ENCODE results near the gene CD24. TPM values are rescaled to one million over a fixed set of nuclear protein-coding genes. Genes with fewer than 3 reads are reported as not detected.

Gene CD24
- total and polyA plus RNA-seq, 8 donors = 132 to 854 (median 462) TPM

DNA sequence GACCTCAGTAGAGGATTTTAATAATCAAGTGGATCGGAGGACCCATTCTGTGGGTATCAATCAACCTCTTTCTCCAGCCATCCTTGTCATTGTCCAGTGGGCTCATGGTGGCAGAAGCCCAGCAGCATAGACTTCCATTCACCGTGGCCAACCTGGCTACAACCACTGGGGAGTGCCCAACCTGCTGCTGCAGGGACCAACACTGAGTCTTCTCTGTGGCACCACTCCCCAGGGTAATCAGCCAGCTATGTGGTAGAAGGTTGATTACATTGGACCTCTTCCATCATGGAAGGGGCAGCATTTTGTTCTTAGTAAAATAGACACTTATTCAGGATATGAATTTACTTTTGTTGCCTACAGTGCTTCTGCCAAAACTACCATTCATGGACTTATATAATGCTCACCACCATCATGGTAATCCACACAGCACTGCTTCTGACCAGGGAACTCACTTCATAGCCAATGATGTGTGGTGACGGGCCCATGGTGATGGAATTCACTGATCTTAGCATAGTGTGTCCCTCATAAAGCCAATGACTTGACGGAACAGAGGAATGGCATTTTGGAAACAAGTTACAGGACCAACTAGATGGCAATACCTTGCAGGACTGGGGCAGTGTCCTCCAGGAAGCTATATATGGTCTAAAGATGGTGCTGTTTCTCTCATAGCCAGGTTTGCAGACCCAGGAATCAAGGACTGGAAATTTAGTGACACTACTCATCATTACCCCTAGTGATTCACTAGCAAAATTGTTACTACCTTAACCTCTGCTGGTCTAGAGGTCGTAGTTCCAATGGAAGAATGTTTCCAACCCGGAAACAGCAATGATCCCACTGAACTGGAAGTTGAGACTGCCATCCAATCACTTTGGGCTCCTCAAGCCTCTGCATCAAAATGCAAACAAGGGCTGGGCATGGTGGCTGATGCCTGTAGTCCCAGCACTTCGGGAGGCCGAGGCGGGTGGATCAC, 7.6 kb downstream of the CD24 start:
- intact Hi-C loops (cut with DNase I; ENCODE audit: low total_unique reads) = no loop called here
- Histone ChIP-seq H3K9me3 (no peaks in the 10 kb centered on the region), H3K4me3 (no peak overlapping the region), H3K27ac (peak overlapping the region in 3 of 5 donors; percentile 6 to 50 (median 10)), H3K27me3 (peaks cover 0 to 8% (median 0%) of the 10 kb centered on the region in 3 donors), H3K36me3 (no peaks in the 10 kb centered on the region), H3K4me1 (no peaks in the 10 kb centered on the region)
- 51 to 77% (median 59%) methylated on average over 6 to 9 of the region's 9 CpGs for WGBS, 5 donors
- peak in 1 of 2 donors; percentile 46 for DNase-seq
- TF ChIP-seq POLR2AphosphoS5 (IDR thresholded peaks at IDR 0.05) = no peak
- TF ChIP-seq, protein P1, sequence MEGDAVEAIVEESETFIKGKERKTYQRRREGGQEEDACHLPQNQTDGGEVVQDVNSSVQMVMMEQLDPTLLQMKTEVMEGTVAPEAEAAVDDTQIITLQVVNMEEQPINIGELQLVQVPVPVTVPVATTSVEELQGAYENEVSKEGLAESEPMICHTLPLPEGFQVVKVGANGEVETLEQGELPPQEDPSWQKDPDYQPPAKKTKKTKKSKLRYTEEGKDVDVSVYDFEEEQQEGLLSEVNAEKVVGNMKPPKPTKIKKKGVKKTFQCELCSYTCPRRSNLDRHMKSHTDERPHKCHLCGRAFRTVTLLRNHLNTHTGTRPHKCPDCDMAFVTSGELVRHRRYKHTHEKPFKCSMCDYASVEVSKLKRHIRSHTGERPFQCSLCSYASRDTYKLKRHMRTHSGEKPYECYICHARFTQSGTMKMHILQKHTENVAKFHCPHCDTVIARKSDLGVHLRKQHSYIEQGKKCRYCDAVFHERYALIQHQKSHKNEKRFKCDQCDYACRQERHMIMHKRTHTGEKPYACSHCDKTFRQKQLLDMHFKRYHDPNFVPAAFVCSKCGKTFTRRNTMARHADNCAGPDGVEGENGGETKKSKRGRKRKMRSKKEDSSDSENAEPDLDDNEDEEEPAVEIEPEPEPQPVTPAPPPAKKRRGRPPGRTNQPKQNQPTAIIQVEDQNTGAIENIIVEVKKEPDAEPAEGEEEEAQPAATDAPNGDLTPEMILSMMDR (IDR thresholded peaks at IDR 0.05) = no peak
- no peak for TF ChIP-seq POLR2A (IDR thresholded peaks at IDR 0.05)
- TF ChIP-seq EP300 (IDR thresholded peaks at IDR 0.05) = no peak

DNA sequence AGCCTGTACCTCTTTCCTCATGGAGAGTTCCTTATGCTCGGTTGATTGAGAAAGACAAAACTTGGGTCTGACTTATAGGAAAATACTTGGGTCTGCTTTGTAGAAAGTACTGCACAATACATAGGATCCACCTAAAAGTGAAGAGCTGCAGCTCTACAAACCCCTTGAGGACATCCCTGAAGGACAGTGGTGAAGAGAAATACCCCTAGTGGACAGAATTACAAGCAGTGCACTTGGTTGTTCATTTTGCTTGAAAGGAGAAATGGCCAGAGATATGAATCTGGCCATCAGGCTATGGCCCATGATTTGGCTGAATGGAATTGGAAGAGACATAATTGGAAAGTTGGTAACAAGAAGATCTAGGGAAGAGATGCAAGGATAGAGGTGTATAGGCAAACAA, 8.3 kb downstream of the CD24 start:
- TF ChIP-seq, protein P1 (IDR thresholded peaks at IDR 0.05) = peak in 1 of 7 experiments; percentile 11
- no peak for TF ChIP-seq POLR2AphosphoS5 (IDR thresholded peaks at IDR 0.05)
- 67 to 100% (median 89%) methylated on average over 1 of the region's 1 CpG for WGBS, 5 donors
- Histone ChIP-seq H3K27ac (no peak overlapping the region), H3K27me3 (peaks cover 0 to 4% (median 0%) of the 10 kb centered on the region in 3 donors), H3K9me3 (no peaks in the 10 kb centered on the region), H3K4me1 (no peaks in the 10 kb centered on the region), H3K36me3 (no peaks in the 10 kb centered on the region), H3K4me3 (no peak overlapping the region)
- intact Hi-C loops (cut with DNase I; ENCODE audit: low total_unique reads) = no loop called here
- no peak for DNase-seq

DNA sequence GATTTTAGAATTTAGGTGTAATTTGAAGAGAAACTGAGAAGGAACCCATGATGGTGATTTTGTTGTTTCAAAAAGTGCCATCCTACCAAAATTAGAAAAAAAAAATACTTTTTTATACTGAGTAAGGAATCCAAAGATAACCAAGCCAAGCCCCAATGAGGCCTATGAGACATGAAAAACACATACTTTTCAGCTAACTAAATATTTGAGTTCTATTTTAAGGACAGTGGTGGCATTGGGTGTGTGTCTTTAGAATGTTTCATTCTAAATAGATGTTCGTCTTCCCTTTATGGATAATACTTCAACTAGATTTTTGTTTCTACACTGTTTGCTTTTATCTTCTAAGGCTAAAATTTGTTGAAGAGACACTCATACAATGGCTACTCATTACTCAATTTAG, 9.6 kb downstream of the CD24 start:
- Histone ChIP-seq H3K27me3 (peaks cover 0 to 4% (median 0%) of the 10 kb centered on the region in 3 donors), H3K4me3 (no peak overlapping the region), H3K27ac (no peak overlapping the region), H3K36me3 (no peaks in the 10 kb centered on the region), H3K9me3 (no peaks in the 10 kb centered on the region), H3K4me1 (no peaks in the 10 kb centered on the region)
- intact Hi-C loops (cut with DNase I; ENCODE audit: low total_unique reads) = no loop called here
- TF ChIP-seq POLR2A (IDR thresholded peaks at IDR 0.05) = no peak
- no peak for TF ChIP-seq EP300 (IDR thresholded peaks at IDR 0.05)
- DNase-seq = no peak
- WGBS, 5 donors = 43 to 70% (median 66%) methylated on average over 1 of the region's 1 CpG

DNA sequence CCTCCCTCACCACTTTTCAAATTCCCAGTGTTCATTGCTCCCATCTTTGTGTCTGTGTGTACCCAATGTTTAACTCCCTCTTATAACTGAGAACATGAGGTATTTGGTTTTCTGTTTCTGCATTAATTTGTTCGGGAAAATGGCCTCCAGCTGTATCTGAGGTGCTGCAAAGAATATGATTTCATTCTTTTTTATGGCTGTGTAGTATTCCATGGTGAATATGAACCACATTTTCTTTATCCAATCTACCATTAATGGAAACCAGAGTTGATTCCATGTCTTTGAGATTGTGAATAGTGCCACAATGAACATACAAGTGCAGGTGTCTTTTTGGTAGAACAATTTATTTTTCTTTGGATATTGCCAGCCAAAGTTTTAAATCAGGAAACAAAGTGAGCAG, 10.4 kb downstream of the CD24 start:
- DNase-seq = no peak
- TF ChIP-seq, protein P1 (IDR thresholded peaks at IDR 0.05) = no peak
- no peak for TF ChIP-seq POLR2AphosphoS5 (IDR thresholded peaks at IDR 0.05)
- no peak for TF ChIP-seq EP300 (IDR thresholded peaks at IDR 0.05)
- no peak for TF ChIP-seq POLR2A (IDR thresholded peaks at IDR 0.05)
- Histone ChIP-seq H3K36me3 (no peaks in the 10 kb centered on the region), H3K4me1 (no peaks in the 10 kb centered on the region), H3K27ac (no peak overlapping the region), H3K4me3 (no peak overlapping the region), H3K27me3 (peaks cover 0 to 4% (median 0%) of the 10 kb centered on the region in 3 donors), H3K9me3 (no peaks in the 10 kb centered on the region)
- intact Hi-C loops (cut with DNase I; ENCODE audit: low total_unique reads) = no loop called here
- WGBS, 5 donors = 68 to 87% (median 83%) methylated on average over 1 of the region's 1 CpG

DNA sequence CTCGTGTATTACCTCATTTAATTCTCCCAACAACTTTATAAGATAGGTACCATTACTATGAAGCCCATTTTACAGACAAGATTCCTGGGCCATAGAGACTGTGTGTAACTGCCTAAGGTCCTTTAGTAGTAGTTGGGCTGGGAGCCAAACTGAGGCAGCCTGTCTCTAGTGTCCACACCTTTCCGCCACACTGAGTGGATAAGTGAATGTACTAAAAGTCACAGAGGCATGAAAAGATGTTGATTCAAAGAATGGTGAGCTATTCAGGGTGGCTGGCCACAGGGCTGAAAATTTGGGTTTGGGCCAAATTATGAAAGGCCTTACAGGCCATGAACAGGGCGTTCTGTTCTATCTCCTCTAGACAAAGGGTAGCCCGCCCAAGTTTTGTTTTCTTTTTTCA, 11.0 kb downstream of the CD24 start:
- TF ChIP-seq POLR2A (IDR thresholded peaks at IDR 0.05) (no peak), EP300 (IDR thresholded peaks at IDR 0.05) (no peak), POLR2AphosphoS5 (IDR thresholded peaks at IDR 0.05) (no peak)
- TF ChIP-seq, protein P1 (IDR thresholded peaks at IDR 0.05) = no peak
- WGBS, 5 donors = 74 to 84% (median 83%) methylated on average over 4 of the region's 4 CpGs
- DNase-seq = no peak
- no peaks in the 10 kb centered on the region for H3K4me1 ChIP-seq
- H3K4me3 ChIP-seq = no peak overlapping the region
- H3K27me3 ChIP-seq = no peaks in the 10 kb centered on the region
- intact Hi-C loops (cut with DNase I; ENCODE audit: low total_unique reads) = no loop called here
- no peaks in the 10 kb centered on the region for H3K9me3 ChIP-seq
- H3K36me3 ChIP-seq = no peaks in the 10 kb centered on the region
- H3K27ac ChIP-seq = no peak overlapping the region

Measured in stomach (tissue), 9 donors.